Smooth muscle cell (in vitro differentiated cells): Measurements from ENCODE around the gene SENP7. TPM values are rescaled to one million over a fixed set of nuclear protein-coding genes. Genes with fewer than 3 reads are reported as not detected.

ENCODE experiments used
- DNase-seq: peaks from one replicate; lab custom pipeline; 2025; ENCODE audit not compliant: unreplicated experiment; lab: John Stamatoyannopoulos, UW
- H2AFZ ChIP-seq: fragments of 200-600 bp; sonication (generic); 2 replicates; pipeline ENCODE4 v1.6.0; 2016; ENCODE audit warnings: antibody characterized with exemption, low read depth, mild to moderate bottlenecking
- H3F3A ChIP-seq: fragments of 200-600 bp; sonication (generic); 2 replicates; pipeline ENCODE4 v1.6.0; 2017; ENCODE audit warnings: antibody characterized with exemption, low read depth
- H3K27ac ChIP-seq: fragments of 200-600 bp; sonication (generic); 2 replicates; pipeline ENCODE4 v1.5.1; 2016; ENCODE audit warnings: low read depth, mild to moderate bottlenecking
- H3K27me3 ChIP-seq: fragments of 200-600 bp; sonication (generic); 2 replicates; pipeline ENCODE4 v1.6.1; 2016; ENCODE audit warnings: low read depth, mild to moderate bottlenecking
- H3K36me3 ChIP-seq: fragments of 200-600 bp; sonication (generic); 2 replicates; pipeline ENCODE4 v1.5.1; 2016; ENCODE audit warnings: low read depth
- H3K4me1 ChIP-seq: fragments of 200-600 bp; sonication (generic); 2 replicates; pipeline ENCODE4 v1.5.1; 2016; ENCODE audit warnings: low read depth
- H3K4me2 ChIP-seq: fragments of 200-600 bp; sonication (generic); 2 replicates; pipeline ENCODE4 v1.6.0; 2016; ENCODE audit warnings: mild to moderate bottlenecking
- H3K4me3 ChIP-seq: fragments of 200-600 bp; sonication (generic); 2 replicates; pipeline ENCODE4 v1.5.1; 2016; ENCODE audit warnings: mild to moderate bottlenecking
- H3K79me2 ChIP-seq: fragments of 200-600 bp; sonication (generic); 2 replicates; pipeline ENCODE4 v1.6.0; 2016; ENCODE audit warnings: low read depth, mild to moderate bottlenecking
- H3K9ac ChIP-seq: fragments of 200-600 bp; sonication (generic); 2 replicates; pipeline ENCODE4 v1.6.0; 2016; ENCODE audit warnings: low read depth
- H3K9me3 ChIP-seq: fragments of 200-600 bp; sonication (generic); replicated peaks from 2 replicates; pipeline ENCODE4 v1.5.1; 2016; ENCODE audit warnings: low read depth
- H4K20me1 ChIP-seq: fragments of 200-600 bp; sonication (generic); 2 replicates; pipeline ENCODE4 v1.6.0; 2016; ENCODE audit warnings: low read depth
- polyA plus RNA-seq: library from polyadenylated mRNA; unstranded; fragments of >200 nt; fragmentation: Nextera tagmentation; extraction: Ambion mirVana; gene quantifications from 2 replicates; pipeline ENCODE4 v1.2.1, GENCODE V29; 2016
- small RNA-seq: library from RNA; depleted of rRNA; stranded (forward); fragments of <200 nt; gene quantifications from one replicate; pipeline ENCODE3, GENCODE V24; 2014
- total RNA-seq: library from RNA; depleted of rRNA; stranded (reverse); fragments of >200 nt; gene quantifications from 2 replicates; pipeline ENCODE4 v1.2.3, GENCODE V29; 2014
- TF ChIP-seq, protein P1 (sequence below): fragments of 200-600 bp; sonication (generic); IDR thresholded peaks from 2 replicates; pipeline ENCODE4 v1.5.1; 2017; ENCODE audit warnings: borderline replicate concordance, mild to moderate bottlenecking, antibody characterized with exemption; ENCODE audit not compliant: insufficient read depth, poor library complexity, severe bottlenecking

Gene SENP7
- total and polyA plus RNA-seq, 2 experiments from 2014 or later: 6.6 to 37.1 TPM

DNA sequence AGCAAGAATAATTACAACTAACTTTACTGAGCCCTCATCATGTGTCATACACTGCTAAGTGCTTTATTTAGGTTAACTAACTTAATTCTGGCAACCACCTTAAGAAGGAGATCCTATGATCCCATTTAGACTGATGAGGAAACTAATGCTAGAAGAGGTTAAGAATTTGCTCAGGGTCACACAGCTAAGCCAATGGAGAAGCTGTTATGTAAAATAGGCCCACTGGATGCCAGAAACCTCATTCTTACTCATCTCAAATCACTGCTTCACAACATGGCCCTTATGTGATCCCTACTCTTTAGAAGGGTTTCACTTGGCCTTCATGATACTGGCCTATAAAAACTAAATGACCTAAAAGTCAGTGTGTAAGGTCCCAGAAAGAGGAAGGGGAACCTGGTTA, 233.8 kb downstream of the SENP7 start:
- Histone ChIP-seq H3K36me3 (no peaks in the 10 kb centered on the region), H2AFZ (no peak overlapping the region), H3K27ac (no peak overlapping the region), H3K9me3 (no peaks in the 10 kb centered on the region), H3K27me3 (no peaks in the 10 kb centered on the region), H3K4me1 (peaks cover 15% of the 10 kb centered on the region), H3K9ac (no peak overlapping the region), H4K20me1 (no peaks in the 10 kb centered on the region), H3K4me3 (no peak overlapping the region), H3K4me2 (no peak overlapping the region), H3K79me2 (no peaks in the 10 kb centered on the region), H3F3A (peaks cover 6% of the 10 kb centered on the region)
- no peak for DNase-seq
- TF ChIP-seq, protein P1, sequence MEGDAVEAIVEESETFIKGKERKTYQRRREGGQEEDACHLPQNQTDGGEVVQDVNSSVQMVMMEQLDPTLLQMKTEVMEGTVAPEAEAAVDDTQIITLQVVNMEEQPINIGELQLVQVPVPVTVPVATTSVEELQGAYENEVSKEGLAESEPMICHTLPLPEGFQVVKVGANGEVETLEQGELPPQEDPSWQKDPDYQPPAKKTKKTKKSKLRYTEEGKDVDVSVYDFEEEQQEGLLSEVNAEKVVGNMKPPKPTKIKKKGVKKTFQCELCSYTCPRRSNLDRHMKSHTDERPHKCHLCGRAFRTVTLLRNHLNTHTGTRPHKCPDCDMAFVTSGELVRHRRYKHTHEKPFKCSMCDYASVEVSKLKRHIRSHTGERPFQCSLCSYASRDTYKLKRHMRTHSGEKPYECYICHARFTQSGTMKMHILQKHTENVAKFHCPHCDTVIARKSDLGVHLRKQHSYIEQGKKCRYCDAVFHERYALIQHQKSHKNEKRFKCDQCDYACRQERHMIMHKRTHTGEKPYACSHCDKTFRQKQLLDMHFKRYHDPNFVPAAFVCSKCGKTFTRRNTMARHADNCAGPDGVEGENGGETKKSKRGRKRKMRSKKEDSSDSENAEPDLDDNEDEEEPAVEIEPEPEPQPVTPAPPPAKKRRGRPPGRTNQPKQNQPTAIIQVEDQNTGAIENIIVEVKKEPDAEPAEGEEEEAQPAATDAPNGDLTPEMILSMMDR: no peak

DNA sequence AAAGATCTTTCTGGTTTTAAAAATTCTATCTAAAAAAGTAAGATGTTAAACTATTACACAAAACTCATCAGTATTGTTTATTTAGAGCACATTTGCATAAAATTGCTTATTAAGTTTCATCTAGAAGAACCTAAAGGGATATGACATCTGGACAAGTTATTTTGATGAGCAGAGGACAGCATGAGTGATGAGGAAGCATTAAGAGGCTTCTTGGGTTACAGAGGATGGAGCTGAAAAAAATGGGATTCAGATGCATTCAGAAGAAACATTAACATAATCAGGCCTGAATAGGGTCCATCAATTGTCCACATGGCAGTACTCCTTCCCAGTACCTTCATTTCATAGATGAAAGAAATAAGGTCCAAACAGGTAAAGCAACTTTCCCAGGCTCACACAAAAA, 234.3 kb downstream of the SENP7 start:
- Histone ChIP-seq H3K9me3 (no peaks in the 10 kb centered on the region), H3K27ac (no peak overlapping the region), H3K36me3 (no peaks in the 10 kb centered on the region), H3K79me2 (no peaks in the 10 kb centered on the region), H3F3A (peaks cover 6% of the 10 kb centered on the region), H4K20me1 (no peaks in the 10 kb centered on the region), H3K9ac (no peak overlapping the region), H3K4me2 (no peak overlapping the region), H3K4me1 (peaks cover 15% of the 10 kb centered on the region), H3K27me3 (no peaks in the 10 kb centered on the region), H3K4me3 (no peak overlapping the region), H2AFZ (no peak overlapping the region)
- TF ChIP-seq, protein P1: no peak
- DNase-seq: no peak

Small RNA genes lying within 50 kb of the gene (small RNA-seq; reads per million reads assigned to genes)
- not detected for gene RF00019

Other genes with a start within 250 kb of the SENP7 start
- gene IMPG2, start 192.6 kb downstream of the SENP7 start, total RNA-seq: 0.58 and 0.67 TPM in 2 replicates
- gene IMPG2, start 192.6 kb downstream of the SENP7 start, polyA plus RNA-seq: 0.03 TPM in 1 of 2 replicates, not detected in the other
- 34.5 and 35.3 TPM in 2 replicates for gene TRMT10C, start 48.7 kb upstream of the SENP7 start, total RNA-seq
- 25.8 and 28.2 TPM in 2 replicates for gene TRMT10C, start 48.7 kb upstream of the SENP7 start, polyA plus RNA-seq
- 137 and 175 TPM in 2 replicates for gene PCNP, start 61.0 kb upstream of the SENP7 start, total RNA-seq
- gene PCNP, start 61.0 kb upstream of the SENP7 start, polyA plus RNA-seq: 97.3 and 105 TPM in 2 replicates
- gene ZBTB11, start 163.9 kb upstream of the SENP7 start, total RNA-seq: 33.7 and 36.3 TPM in 2 replicates
- 7.6 and 9.1 TPM in 2 replicates for gene ZBTB11, start 163.9 kb upstream of the SENP7 start, polyA plus RNA-seq
- 1,956 and 2,011 TPM in 2 replicates for gene RPL24, start 173.5 kb upstream of the SENP7 start, total RNA-seq
- 452 and 518 TPM in 2 replicates for gene RPL24, start 173.5 kb upstream of the SENP7 start, polyA plus RNA-seq
- gene CEP97, start 211.4 kb upstream of the SENP7 start, total RNA-seq: 20.8 and 21.2 TPM in 2 replicates
- gene CEP97, start 211.4 kb upstream of the SENP7 start, polyA plus RNA-seq: 3.5 and 4.3 TPM in 2 replicates